Liver (tissue), 9 donors: Measurements from ENCODE around the gene C12orf75. TPM values are rescaled to one million over a fixed set of nuclear protein-coding genes. Genes with fewer than 3 reads are reported as not detected.

Experiments
- DNase-seq: peaks from one replicate; pipeline ENCODE4 v3.0.0-alpha.2; 2017; ENCODE audit warnings: low spot score
- H3K27ac ChIP-seq, 2 donors: one replicate each; pipeline ENCODE4 v1.7.0; 2013; ENCODE audit warnings: inconsistent platforms in 2 of 2, low read length in 2 of 2, control low read depth in 1 of 2, low read depth in 1 of 2, mild to moderate bottlenecking in 1 of 2
- H3K27me3 ChIP-seq, 4 donors: one replicate each; pipeline versions ENCODE4 v1.6.1 to v1.7.0; 2013; ENCODE audit warnings: low read length in 3 of 4, inconsistent platforms in 1 of 4, mild to moderate bottlenecking in 1 of 4, moderate library complexity in 1 of 4; ENCODE audit not compliant: control insufficient read depth in 4 of 4, insufficient read depth in 4 of 4
- H3K36me3 ChIP-seq, 4 donors: one replicate each; pipeline versions ENCODE4 v1.6.1 to v1.7.0; 2013; ENCODE audit warnings: low read length in 3 of 4, mild to moderate bottlenecking in 3 of 4, low read depth in 1 of 4, moderate library complexity in 1 of 4; ENCODE audit not compliant: control insufficient read depth in 4 of 4, insufficient read depth in 3 of 4
- H3K4me1 ChIP-seq, 4 donors: one replicate each; pipeline versions ENCODE4 v1.6.1 to v1.7.0; 2013; ENCODE audit warnings: low read length in 3 of 4, mild to moderate bottlenecking in 3 of 4, moderate library complexity in 1 of 4; ENCODE audit not compliant: control insufficient read depth in 4 of 4, insufficient read depth in 4 of 4
- H3K4me3 ChIP-seq, 3 donors: one replicate each; pipeline versions ENCODE4 v1.6.1 to v1.7.0; 2013; ENCODE audit warnings: low read length in 3 of 3, control low read depth in 1 of 3, low read depth in 1 of 3, mild to moderate bottlenecking in 1 of 3
- H3K9ac ChIP-seq, 2 donors: one replicate each; pipeline ENCODE4 v1.7.0; 2013; ENCODE audit warnings: low read length in 2 of 2, mild to moderate bottlenecking in 2 of 2, moderate library complexity in 2 of 2, control low read depth in 1 of 2, low read depth in 1 of 2
- H3K9me3 ChIP-seq, 4 donors: one replicate each; pipeline versions ENCODE4 v1.6.1 to v1.7.0; 2013; ENCODE audit warnings: low read length in 3 of 4; ENCODE audit not compliant: control insufficient read depth in 4 of 4
- ATF3 ChIP-seq: IDR thresholded peaks from 2 replicates; pipeline ENCODE4 v1.6.1; 2016; ENCODE audit warnings: antibody characterized with exemption
- CTCF ChIP-seq: fragments of 150-350 bp; IDR thresholded peaks from 2 replicates; pipeline ENCODE4 v1.5.1; 2017; ENCODE audit warnings: improper control_type of control experiment, low read depth, low read length; ENCODE audit not compliant: missing input control
- EGR1 ChIP-seq, 2 donors: IDR thresholded peaks; 2 replicates each; pipeline ENCODE4 v1.6.1; 2016 to 2018; ENCODE audit warnings: antibody characterized with exemption in 2 of 2, low read depth in 2 of 2
- FOXA1 ChIP-seq: IDR thresholded peaks from 2 replicates; pipeline ENCODE4 v1.6.1; 2016; ENCODE audit warnings: antibody characterized with exemption
- FOXA2 ChIP-seq: IDR thresholded peaks from 2 replicates; pipeline ENCODE4 v1.6.1; 2016; ENCODE audit warnings: antibody characterized with exemption
- GABPA ChIP-seq, 2 donors: IDR thresholded peaks in 1 of 2; conservative IDR thresholded peaks in 1 of 2; 2 replicates each; pipeline ENCODE4 v1.6.1; 2016; ENCODE audit warnings: antibody characterized with exemption in 2 of 2, mild to moderate bottlenecking in 1 of 2, moderate library complexity in 1 of 2
- HNF4A ChIP-seq, 2 donors: conservative IDR thresholded peaks; 2 replicates each; pipeline ENCODE4 v1.6.1; 2016; ENCODE audit warnings: antibody characterized with exemption in 2 of 2, mild to moderate bottlenecking in 2 of 2
- HNF4G ChIP-seq: IDR thresholded peaks from 2 replicates; pipeline ENCODE4 v1.6.1; 2016; ENCODE audit warnings: antibody characterized with exemption
- JUND ChIP-seq, 2 donors: IDR thresholded peaks; 2 replicates each; pipeline ENCODE4 v1.6.1; 2016; ENCODE audit warnings: antibody characterized with exemption in 2 of 2
- MAX ChIP-seq: IDR thresholded peaks from 2 replicates; pipeline ENCODE4 v1.6.1; 2016; ENCODE audit warnings: antibody characterized with exemption
- RAD21 ChIP-seq, 2 donors: IDR thresholded peaks; 2 replicates each; pipeline ENCODE4 v1.6.1; 2016; ENCODE audit warnings: antibody characterized with exemption in 2 of 2, mild to moderate bottlenecking in 2 of 2
- REST ChIP-seq: IDR thresholded peaks from 2 replicates; pipeline ENCODE4 v1.6.1; 2016; ENCODE audit warnings: antibody characterized with exemption, mild to moderate bottlenecking
- RXRA ChIP-seq, 2 donors: IDR thresholded peaks; 2 replicates each; pipeline ENCODE4 v1.6.1; 2017 to 2018; ENCODE audit warnings: antibody characterized with exemption in 2 of 2, mild to moderate bottlenecking in 1 of 2
- SP1 ChIP-seq: IDR thresholded peaks from 2 replicates; pipeline ENCODE4 v1.6.1; 2018; ENCODE audit warnings: antibody characterized with exemption, mild to moderate bottlenecking
- TAF1 ChIP-seq: conservative IDR thresholded peaks from 2 replicates; pipeline ENCODE4 v1.6.1; 2016; ENCODE audit warnings: antibody characterized with exemption, mild to moderate bottlenecking
- ZBTB33 ChIP-seq: IDR thresholded peaks from 2 replicates; pipeline ENCODE4 v1.6.1; 2016; ENCODE audit warnings: antibody characterized with exemption
- WGBS: extraction: QIAGEN DNeasy Blood & Tissue Kit; methylation state at CpG from one replicate; pipeline ENCODE4 v1.1.7; 2013; 5-methylcytosine and 5-hydroxymethylcytosine counted together
- polyA plus RNA-seq, 2 donors: library from polyadenylated mRNA; stranded (reverse) in 1 of 2; unstranded in 1 of 2; fragments of 200-250 nt in 1 of 2; fragments of >200 nt in 1 of 2; fragmentation: Nextera tagmentation in 1 of 2; extraction: Ambion mirVana in 1 of 2; gene quantifications; one replicate each; pipeline versions ENCODE4 v1.2.1 to v1.2.3, GENCODE V29; 2013 to 2015
- total RNA-seq, 2 donors: library from RNA; depleted of rRNA; stranded (reverse); fragments of >200 nt; gene quantifications; one replicate each; pipeline ENCODE4 v1.2.3, GENCODE V29; 2014
- donor health status: healthy.
- donor health status: healthy.
- donor health status: healthy.
- donor health status: healthy.
- donor health status: healthy.

The C12orf75 gene
- total and polyA plus RNA-seq, 4 donors: 1.2 to 3.9 (median 2.8) TPM

- Histone ChIP-seq H3K36me3 (no peaks in the 10 kb centered on the region), H3K9ac (no peak overlapping the region), H3K4me3 (no peak overlapping the region), H3K27me3 (no peaks in the 10 kb centered on the region), H3K9me3 (no peaks in the 10 kb centered on the region), H3K27ac (no peak overlapping the region), H3K4me1 (peaks cover 2 to 9% (median 6%) of the 10 kb centered on the region in 4 donors)
- no peak for DNase-seq
- WGBS: 71% methylated on average over 3 of the region's 3 CpGs
- TF ChIP-seq RXRA (IDR thresholded peaks at IDR 0.05) (no peak), TAF1 (no peak), ATF3 (no peak), HNF4A (conservative IDR thresholded peaks at IDR 0.05) (no peak), GABPA (IDR thresholded peaks at IDR 0.05 in 1 of 2, conservative IDR thresholded peaks at IDR 0.05 in 1 of 2) (no peak), ZBTB33 (no peak), FOXA1 (no peak), FOXA2 (no peak), SP1 (no peak)
Measured at GRCh38 chr12:105334001-105334400, 3.5 kb downstream of the C12orf75 start.

- DNase-seq: no peak
- 94% methylated on average over 4 of the region's 4 CpGs for WGBS
- Histone ChIP-seq H3K9me3 (no peaks in the 10 kb centered on the region), H3K27ac (no peak overlapping the region), H3K36me3 (no peaks in the 10 kb centered on the region), H3K4me3 (no peak overlapping the region), H3K4me1 (peaks cover 2 to 9% (median 6%) of the 10 kb centered on the region in 4 donors), H3K9ac (no peak overlapping the region), H3K27me3 (no peaks in the 10 kb centered on the region)
- TF ChIP-seq MAX: no peak
- no peak for TF ChIP-seq EGR1 (IDR thresholded peaks at IDR 0.05; ENCODE audit: low read depth in 2 of 2)
- TF ChIP-seq GABPA (IDR thresholded peaks at IDR 0.05 in 1 of 2, conservative IDR thresholded peaks at IDR 0.05 in 1 of 2): no peak
- no peak for TF ChIP-seq JUND (IDR thresholded peaks at IDR 0.05)
- TF ChIP-seq ATF3: no peak
- no peak for TF ChIP-seq RAD21 (IDR thresholded peaks at IDR 0.05)
- no peak for TF ChIP-seq HNF4G
Measured at GRCh38 chr12:105334582-105334981, 4.1 kb downstream of the C12orf75 start.

- peaks cover 0 to 4% (median 3%) of the 10 kb centered on the region in 4 donors for H3K4me1 ChIP-seq
- H3K4me3 ChIP-seq: no peak overlapping the region
- DNase-seq: no peak
- H3K36me3 ChIP-seq: no peaks in the 10 kb centered on the region
- no peak overlapping the region for H3K27ac ChIP-seq
- no peaks in the 10 kb centered on the region for H3K27me3 ChIP-seq
- peaks cover 2 to 3% (median 3%) of the 10 kb centered on the region in 4 donors for H3K9me3 ChIP-seq
- 93% methylated on average over 5 of the region's 5 CpGs for WGBS
- H3K9ac ChIP-seq: no peak overlapping the region
- no peak for TF ChIP-seq GABPA (IDR thresholded peaks at IDR 0.05 in 1 of 2, conservative IDR thresholded peaks at IDR 0.05 in 1 of 2)
- no peak for TF ChIP-seq SP1
- no peak for TF ChIP-seq RAD21 (IDR thresholded peaks at IDR 0.05)
- no peak for TF ChIP-seq ZBTB33
- no peak for TF ChIP-seq CTCF
- TF ChIP-seq MAX: no peak
- TF ChIP-seq ATF3: no peak
- TF ChIP-seq EGR1 (IDR thresholded peaks at IDR 0.05; ENCODE audit: low read depth in 2 of 2): no peak
- TF ChIP-seq REST: no peak
- no peak for TF ChIP-seq JUND (IDR thresholded peaks at IDR 0.05)
- no peak for TF ChIP-seq HNF4G
Measured at GRCh38 chr12:105335856-105336255, 5.4 kb downstream of the C12orf75 start.
